Activated CD8-positive, alpha-beta T cell treated with anti-CD3 and anti-CD28 coated beads for 36 hours (primary cell): ENCODE data around the gene IVNS1ABP. TPM values are rescaled to one million over a fixed set of nuclear protein-coding genes. Genes with fewer than 3 reads are reported as not detected.
A peak's percentile ranks its signal among the peaks of the same experiment; 100 is the strongest.

Source experiments
- ATAC-seq: fragments of 200-7000 bp; cut with Tn5 transposase; one replicate; pipeline ENCODE4 v1.10.0; 2021; ENCODE audit warnings: mild to moderate bottlenecking, moderate library complexity
- CTCF ChIA-PET: fragments of 350-600 bp; sonication (Branson Sonifier 250); formaldehyde crosslinking; loops from one replicate; lab custom pipeline; 2021; ENCODE audit warnings: antibody characterized with exemption; lab: Charles Lee
- POLR2A ChIA-PET: fragments of 350-600 bp; sonication (Branson Sonifier 250); formaldehyde crosslinking; loops from one replicate; lab custom pipeline; 2021; ENCODE audit warnings: antibody characterized with exemption; lab: Charles Lee
- DNase-seq: peaks from one replicate; pipeline ENCODE4 v3.0.0-alpha.2; 2020
- H3K27ac Mint-ChIP-seq: one replicate; pipeline ENCODE4 v1.8.0; 2021; ENCODE audit warnings: mild to moderate bottlenecking, mixed read lengths
- H3K27me3 Mint-ChIP-seq: one replicate; pipeline ENCODE4 v1.8.0; 2021; ENCODE audit warnings: mixed read lengths
- H3K36me3 Mint-ChIP-seq: one replicate; pipeline ENCODE4 v1.8.0; 2021; ENCODE audit warnings: low read depth, mixed read lengths
- H3K4me1 Mint-ChIP-seq: one replicate; pipeline ENCODE4 v1.8.0; 2021; ENCODE audit warnings: low read depth, mixed read lengths
- H3K4me3 Mint-ChIP-seq: one replicate; pipeline ENCODE4 v1.8.0; 2021; ENCODE audit warnings: mild to moderate bottlenecking, moderate library complexity, mixed read lengths
- H3K9me3 Mint-ChIP-seq: one replicate; pipeline ENCODE4 v1.8.0; 2021; ENCODE audit warnings: mixed read lengths
- CTCF ChIP-seq: fragments of 200-600 bp; IDR thresholded peaks from one replicate; pipeline ENCODE4 v1.8.0; 2022; ENCODE audit warnings: antibody characterized with exemption, mild to moderate bottlenecking
- intact Hi-C: fragments of 100-400 bp; cut with micrococcal nuclease; formaldehyde crosslinking; loops from one replicate; pipeline ENCODE4 v1.10.0; 2022
- total RNA-seq, 2 experiments: library from RNA; stranded (reverse); gene quantifications; one replicate each; pipeline ENCODE4 v1.2.3, GENCODE V29; 2021

Gene IVNS1ABP
- total RNA-seq, 2 experiments from 2014 or later, result 244 to 256 TPM

- no peak for TF ChIP-seq CTCF
- intact Hi-C loops, result no loop called here
- ChIA-PET POLR2A (interaction anchor here (0.9 to 2.1 kb wide), 2 partner anchors 21 to 24 kb away, joined by 3 to 8 read pairs; no protein-coding TSS in a partner anchor), CTCF (interaction anchor here (1.6 kb wide), 1 partner anchor 388 kb away, joined by 4 read pairs; no protein-coding TSS in a partner anchor)
- Mint-ChIP-seq H3K4me3 (no peak overlapping the region), H3K27me3 (no peaks in the 10 kb centered on the region), H3K9me3 (no peaks in the 10 kb centered on the region), H3K27ac (peak overlapping the region; percentile 57), H3K4me1 (peaks cover 17% of the 10 kb centered on the region), H3K36me3 (peaks cover 45% of the 10 kb centered on the region)
- ATAC-seq (no peak), DNase-seq (no peak)
These were observed 24.8 kb downstream of the IVNS1ABP start for GRCh38 chr1:185292237-185292636.

- POLR2A ChIA-PET, result interaction anchor here (0.8 to 1.7 kb wide), 3 partner anchors 11 to 21 kb away, joined by 3 to 7 read pairs (median 3); no protein-coding TSS in a partner anchor
- no peak for DNase-seq
- intact Hi-C loops, result no loop called here
- no peak for TF ChIP-seq CTCF
- ATAC-seq, result no peak
- Mint-ChIP-seq H3K4me3 (no peak overlapping the region), H3K4me1 (peaks cover 17% of the 10 kb centered on the region), H3K27me3 (no peaks in the 10 kb centered on the region), H3K27ac (peak overlapping the region; percentile 49), H3K36me3 (peaks cover 40% of the 10 kb centered on the region), H3K9me3 (no peaks in the 10 kb centered on the region)
- CTCF ChIA-PET, result no interaction called here
These were observed 25.4 kb downstream of the IVNS1ABP start for GRCh38 chr1:185291652-185292051.

DNA sequence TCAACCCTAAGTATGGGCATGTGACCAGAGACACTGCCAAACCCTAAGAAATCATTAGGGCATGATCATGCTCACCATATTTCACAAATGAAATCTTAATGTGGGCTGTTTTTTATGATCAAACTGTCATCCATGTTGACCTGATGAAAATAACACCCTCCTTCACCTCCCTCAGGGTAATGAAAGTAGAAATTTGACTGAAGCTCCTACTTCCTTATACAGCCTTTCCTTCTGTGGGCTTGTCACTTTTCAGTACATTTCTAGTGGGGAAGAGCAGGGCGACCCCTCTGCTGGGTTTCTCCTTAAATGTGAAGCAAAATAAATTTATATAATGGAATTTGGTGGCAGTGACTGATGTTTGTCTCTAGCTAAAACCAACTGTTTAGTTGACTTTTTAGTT is 25.9 kb downstream of the IVNS1ABP start:
- intact Hi-C loops, result no loop called here
- H3K27ac Mint-ChIP-seq, result no peak overlapping the region
- POLR2A ChIA-PET, result interaction anchor here (0.8 to 1.7 kb wide), 3 partner anchors 10 to 22 kb away, joined by 3 to 7 read pairs (median 3); no protein-coding TSS in a partner anchor

GRCh38 chr1:185289880-185290279 is 27.2 kb downstream of the IVNS1ABP start:
- Mint-ChIP-seq H3K4me3 (no peak overlapping the region), H3K4me1 (peaks cover 24% of the 10 kb centered on the region), H3K9me3 (no peaks in the 10 kb centered on the region), H3K27me3 (no peaks in the 10 kb centered on the region), H3K36me3 (peaks cover 24% of the 10 kb centered on the region), H3K27ac (no peak overlapping the region)
- POLR2A ChIA-PET, result interaction anchor here (0.8 to 1.7 kb wide), 2 partner anchors 9 to 88 kb away, joined by 3 to 7 read pairs; no protein-coding TSS in a partner anchor
- intact Hi-C loops, result no loop called here
- DNase-seq (no peak), ATAC-seq (no peak)
- CTCF ChIA-PET, result no interaction called here
- TF ChIP-seq CTCF, result no peak

More for the DNA sequence above, 25.9 kb downstream of the IVNS1ABP start:
- ATAC-seq, result no peak
- no peak for DNase-seq
- no peak for TF ChIP-seq CTCF
- CTCF ChIA-PET, result interaction anchor here (1.1 kb wide), 1 partner anchor 26 kb away, joined by 3 read pairs; the partner anchor contains the start of gene IVNS1ABP
- H3K9me3 Mint-ChIP-seq, result no peaks in the 10 kb centered on the region
- H3K27me3 Mint-ChIP-seq, result no peaks in the 10 kb centered on the region
- H3K36me3 Mint-ChIP-seq, result peaks cover 35% of the 10 kb centered on the region
- no peak overlapping the region for H3K4me3 Mint-ChIP-seq
- peaks cover 17% of the 10 kb centered on the region for H3K4me1 Mint-ChIP-seq

GRCh38 chr1:185288435-185288834 is 28.6 kb downstream of the IVNS1ABP start:
- DNase-seq, result no peak
- no peak for ATAC-seq
- intact Hi-C loops, result no loop called here
- CTCF ChIA-PET, result interaction anchor here (0.6 to 1.0 kb wide), 3 partner anchors 13 to 118 kb away, joined by 3 read pairs; no protein-coding TSS in a partner anchor
- H3K27ac Mint-ChIP-seq, result no peak overlapping the region
- H3K4me3 Mint-ChIP-seq, result no peak overlapping the region
- no peak for TF ChIP-seq CTCF
- H3K4me1 Mint-ChIP-seq, result peaks cover 34% of the 10 kb centered on the region
- H3K27me3 Mint-ChIP-seq, result no peaks in the 10 kb centered on the region
- POLR2A ChIA-PET, result interaction anchor here (1.3 kb wide), 1 partner anchor 20 kb away, joined by 3 read pairs; no protein-coding TSS in a partner anchor
- H3K9me3 Mint-ChIP-seq, result no peaks in the 10 kb centered on the region
- H3K36me3 Mint-ChIP-seq, result peaks cover 17% of the 10 kb centered on the region
